GM18870 (cell line): Measurements from ENCODE around the gene FRK.
A peak's percentile ranks its signal among the peaks of the same experiment; 100 is the strongest.
"Not testable (repeated sequence)": the region's sequence is repeated elsewhere in the genome, so short reads cannot be mapped to it uniquely, and the experiment has no call there.

Source experiments
- ATAC-seq: cut with Tn5 transposase; IDR thresholded peaks from one replicate; pipeline ENCODE4 v1.9.1; 2021; ENCODE audit warnings: moderate library complexity; ENCODE audit not compliant: unreplicated experiment

Gene FRK

DNA sequence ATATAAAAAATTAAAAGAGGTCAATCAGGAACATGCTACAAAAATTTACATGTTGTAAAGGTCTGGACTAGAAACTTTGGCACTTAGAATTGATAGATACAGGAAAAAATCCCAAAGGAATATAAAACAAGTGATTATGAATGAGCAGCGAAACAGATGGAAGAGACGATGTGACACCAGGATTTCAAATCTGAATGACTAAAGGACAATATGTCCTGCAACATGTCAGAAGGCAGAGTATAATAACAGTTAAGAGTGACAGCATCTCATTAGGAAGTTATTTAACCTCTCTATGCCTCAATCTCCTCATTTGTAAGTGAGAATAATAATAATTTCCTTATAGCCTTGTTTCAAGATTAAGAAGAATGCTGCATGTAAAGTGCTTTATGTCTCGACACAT, 50.3 kb downstream of the FRK start:
- ATAC-seq = no peak

DNA sequence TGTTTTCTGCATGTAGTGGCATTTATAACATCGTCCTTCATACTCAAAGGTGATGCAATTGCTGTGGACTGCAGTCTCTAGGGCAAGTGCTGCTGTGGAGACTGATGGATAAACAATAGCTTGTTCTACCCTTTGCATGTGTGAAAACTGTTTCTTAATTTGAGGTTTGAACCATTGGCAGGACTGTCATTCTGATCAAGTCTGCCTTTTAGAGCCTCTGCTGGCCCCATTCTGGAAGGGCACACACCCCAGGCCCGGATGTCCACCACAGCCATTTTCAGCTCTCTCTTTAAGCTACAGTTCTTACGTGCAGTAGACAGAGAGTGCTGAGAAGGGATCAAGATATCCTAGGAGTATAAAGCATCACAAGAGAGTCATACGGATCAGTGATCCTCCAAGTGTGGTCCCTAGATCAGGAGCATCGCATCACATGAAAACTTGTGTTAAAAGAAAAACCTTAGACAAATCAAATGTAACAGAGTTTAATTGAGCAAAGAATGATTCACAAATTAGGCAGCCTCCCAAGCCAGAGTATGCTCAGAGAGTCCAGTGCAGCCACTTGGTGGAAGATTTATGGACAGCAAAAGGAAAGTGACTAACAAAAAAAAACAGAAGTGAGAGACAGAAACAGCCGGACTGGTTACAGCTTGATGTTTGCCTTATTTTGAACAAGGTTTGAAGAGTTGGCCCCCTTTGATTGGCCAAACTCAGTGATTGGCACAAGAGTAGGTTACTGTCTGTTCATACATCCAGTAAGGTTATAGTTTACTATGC, 52.0 kb downstream of the FRK start:
- peak; percentile 52 for ATAC-seq

- no peak for ATAC-seq
These were observed 55.6 kb downstream of the FRK start for GRCh38 chr6:116004841-116005815.

DNA sequence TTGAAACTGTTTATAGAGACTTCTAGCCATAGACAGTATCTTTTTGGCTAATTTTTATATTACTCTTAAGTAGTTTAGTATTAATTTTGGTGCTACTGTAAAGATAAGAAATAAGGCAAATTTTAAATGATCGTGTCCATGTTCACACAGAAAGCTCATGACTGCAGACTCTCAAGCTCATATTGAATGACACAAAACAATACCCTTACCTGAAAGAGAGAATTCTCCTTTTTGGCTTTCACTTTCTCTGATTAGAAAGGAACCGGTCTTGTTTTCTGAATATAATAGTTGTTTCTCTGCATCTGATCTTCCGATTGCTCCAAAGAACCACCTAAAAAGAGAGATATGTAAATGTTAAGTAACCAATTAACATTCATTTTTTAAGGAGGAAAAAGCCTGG, 57.0 kb downstream of the FRK start:
- peak; percentile 90 for ATAC-seq

GRCh38 chr6:116002756-116003155, 57.9 kb downstream of the FRK start:
- no peak for ATAC-seq

DNA sequence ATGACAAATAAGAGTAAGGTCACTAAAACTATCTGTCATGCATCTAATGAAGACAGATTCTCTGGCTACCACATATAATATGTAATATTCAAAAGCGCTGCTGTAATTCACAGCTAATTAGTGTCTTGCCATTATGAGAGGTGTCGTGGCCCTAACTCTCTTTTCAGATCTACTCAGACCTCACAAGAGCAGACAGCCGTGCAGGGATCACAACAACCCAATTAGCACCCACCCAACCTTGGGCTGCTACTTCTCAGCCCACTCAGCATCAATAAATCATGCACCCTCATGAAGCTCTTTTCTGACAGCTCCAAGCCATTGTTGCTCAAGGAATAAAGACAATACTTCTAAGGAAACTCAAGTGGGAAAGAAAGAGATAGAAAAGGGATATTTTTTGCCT, 61.5 kb downstream of the FRK start:
- ATAC-seq = no peak

DNA sequence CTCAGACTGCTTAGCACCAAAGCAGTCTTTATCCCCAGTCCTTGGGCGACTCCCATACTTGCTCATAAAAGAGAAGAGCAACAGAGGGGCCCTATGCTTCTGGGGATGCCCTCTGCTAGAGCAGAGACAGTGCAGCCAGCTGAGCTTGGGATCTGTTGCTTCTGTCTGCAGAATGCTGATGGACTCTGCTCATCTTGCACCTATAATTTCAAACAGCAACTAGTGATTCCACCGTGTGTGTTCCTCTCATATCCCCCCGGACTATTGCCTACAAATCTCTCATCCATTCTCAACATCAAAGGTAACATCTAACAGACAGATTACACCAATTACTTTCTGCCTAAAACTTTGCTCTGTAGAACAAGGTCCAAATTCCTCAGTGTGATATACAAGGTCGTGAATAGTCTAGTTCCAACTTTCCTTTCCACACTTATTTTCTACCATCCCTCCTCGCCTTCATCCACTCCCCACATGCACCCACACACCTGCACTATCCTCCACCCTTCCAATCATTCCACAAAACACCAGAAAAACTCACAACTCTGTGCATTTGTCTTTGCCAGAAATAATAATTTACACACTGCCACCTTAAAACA, 62.6 kb downstream of the FRK start:
- no peak for ATAC-seq

GRCh38 chr6:115986026-115986425, 74.7 kb downstream of the FRK start:
- ATAC-seq = no peak

DNA sequence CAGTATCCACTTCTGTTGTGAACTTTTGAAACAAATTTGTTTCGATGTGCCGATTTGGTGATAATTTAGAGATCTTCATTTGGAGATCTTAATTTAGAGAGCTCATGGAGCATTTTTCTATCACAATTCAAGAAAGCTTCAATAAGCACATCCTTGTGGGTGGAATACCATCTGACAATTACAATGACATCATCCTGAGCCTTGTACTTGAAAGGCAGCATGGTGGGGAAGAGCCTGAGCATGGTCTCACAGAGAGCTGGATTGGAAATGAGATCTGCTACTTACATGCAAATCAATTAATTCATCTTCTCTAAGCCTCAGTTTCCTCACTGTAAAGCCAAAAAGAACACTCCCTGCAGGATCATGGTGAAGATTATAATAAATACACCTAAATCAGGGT, 75.9 kb downstream of the FRK start:
- ATAC-seq = no peak

DNA sequence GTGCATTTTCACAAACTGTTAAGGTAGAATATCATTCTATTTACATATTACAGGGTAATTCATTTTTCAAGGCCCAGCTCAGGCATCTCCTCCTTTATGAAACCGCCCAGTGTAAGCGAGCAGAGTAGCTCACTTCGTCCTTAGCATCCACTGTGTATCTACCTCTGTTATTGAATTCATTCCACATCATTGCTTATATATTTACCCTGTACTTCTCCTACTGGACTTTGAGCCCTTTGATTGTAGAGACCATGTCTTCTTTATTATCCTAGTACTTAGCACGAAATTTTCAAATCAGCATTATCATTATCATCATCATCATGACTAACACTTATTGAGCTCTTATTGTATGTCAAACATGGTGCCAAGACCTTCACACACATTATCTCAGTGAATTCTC, 76.7 kb downstream of the FRK start:
- no peak for ATAC-seq

DNA sequence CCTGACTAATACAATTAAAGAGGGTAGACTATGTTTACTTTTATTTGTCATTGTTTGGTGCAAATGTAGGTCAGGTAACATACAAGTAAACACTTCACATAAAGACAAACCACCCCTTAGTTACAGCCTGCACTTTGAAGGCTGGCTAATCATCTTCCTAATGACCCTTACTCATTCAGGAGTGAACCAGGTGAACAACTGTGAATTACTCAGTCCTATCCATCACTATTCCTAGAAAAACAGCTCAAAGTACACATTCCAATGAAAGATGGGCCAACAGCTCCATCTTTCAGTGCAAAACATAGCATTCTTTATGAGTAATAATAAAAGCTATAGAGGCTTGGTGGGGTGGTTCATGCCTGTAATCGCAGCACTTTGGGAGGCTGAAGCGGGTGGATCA, 78.2 kb downstream of the FRK start:
- no peak for ATAC-seq

DNA sequence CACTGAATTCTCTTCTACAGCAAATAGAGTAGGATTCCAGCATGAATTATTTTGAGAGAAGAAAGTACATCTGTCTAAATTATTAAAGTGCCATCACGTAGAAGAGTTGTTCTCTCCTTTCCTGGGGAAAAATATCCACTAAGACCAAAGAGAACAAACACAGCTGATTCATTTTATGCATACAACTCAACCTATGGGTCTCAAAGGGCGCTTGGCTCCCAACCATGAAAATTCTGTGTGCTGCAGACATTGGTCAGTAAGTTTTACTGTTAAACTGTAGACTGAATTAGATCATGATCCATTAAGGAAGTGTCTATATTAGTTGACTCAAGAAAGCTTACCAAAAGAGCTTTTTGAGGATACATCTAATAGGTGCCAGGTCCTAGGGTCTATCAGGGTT, 83.5 kb downstream of the FRK start:
- no peak for ATAC-seq

DNA sequence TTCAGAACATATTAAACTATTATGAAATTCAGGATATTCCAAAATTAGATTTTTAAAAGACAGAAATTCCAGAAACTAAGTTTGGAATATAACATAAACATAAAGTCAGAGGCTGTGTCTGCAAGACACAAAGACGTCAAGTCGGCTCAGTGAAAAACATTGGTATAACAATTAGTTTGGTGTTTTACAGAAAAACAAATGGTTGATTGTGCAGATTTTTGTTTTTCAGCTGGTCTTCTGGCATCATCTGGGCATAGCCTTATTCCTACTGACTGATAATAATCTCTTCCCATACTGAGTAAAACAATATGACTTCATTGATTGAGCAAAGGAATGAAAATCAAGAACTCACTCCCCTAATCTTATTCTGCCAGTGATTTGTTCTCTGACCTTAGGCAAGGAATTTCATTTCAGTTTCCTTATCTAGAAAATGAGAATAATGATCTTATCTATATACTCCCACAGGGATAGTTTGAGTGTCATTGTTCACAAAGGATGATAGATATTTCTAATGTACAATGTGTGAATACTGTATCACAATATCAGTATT, 84.3 kb downstream of the FRK start:
- no peak for ATAC-seq

GRCh38 chr6:115972679-115973078, 88.0 kb downstream of the FRK start:
- ATAC-seq = no peak

DNA sequence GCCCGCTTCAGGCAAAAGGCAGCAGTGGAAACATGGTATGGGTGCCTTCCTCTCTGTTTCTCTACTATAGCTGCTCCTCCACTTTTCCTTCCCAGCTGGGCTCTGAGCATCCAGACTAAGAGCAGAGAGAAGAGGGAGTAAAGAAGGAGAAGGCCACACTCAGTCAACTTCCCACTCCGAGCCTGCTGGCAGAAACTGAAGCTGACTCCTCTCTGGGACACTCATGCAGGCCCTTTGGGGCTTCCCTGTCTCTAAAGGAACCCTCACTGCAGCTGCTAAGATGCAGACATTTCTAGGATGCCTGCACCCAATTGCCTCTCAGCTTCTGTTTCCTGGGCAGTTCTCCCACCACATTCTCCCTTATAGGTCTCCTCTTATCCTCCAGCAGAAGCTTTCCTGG, 88.9 kb downstream of the FRK start:
- ATAC-seq = no peak

- ATAC-seq = no peak
These were observed 90.8 kb downstream of the FRK start for GRCh38 chr6:115969930-115970273.

DNA sequence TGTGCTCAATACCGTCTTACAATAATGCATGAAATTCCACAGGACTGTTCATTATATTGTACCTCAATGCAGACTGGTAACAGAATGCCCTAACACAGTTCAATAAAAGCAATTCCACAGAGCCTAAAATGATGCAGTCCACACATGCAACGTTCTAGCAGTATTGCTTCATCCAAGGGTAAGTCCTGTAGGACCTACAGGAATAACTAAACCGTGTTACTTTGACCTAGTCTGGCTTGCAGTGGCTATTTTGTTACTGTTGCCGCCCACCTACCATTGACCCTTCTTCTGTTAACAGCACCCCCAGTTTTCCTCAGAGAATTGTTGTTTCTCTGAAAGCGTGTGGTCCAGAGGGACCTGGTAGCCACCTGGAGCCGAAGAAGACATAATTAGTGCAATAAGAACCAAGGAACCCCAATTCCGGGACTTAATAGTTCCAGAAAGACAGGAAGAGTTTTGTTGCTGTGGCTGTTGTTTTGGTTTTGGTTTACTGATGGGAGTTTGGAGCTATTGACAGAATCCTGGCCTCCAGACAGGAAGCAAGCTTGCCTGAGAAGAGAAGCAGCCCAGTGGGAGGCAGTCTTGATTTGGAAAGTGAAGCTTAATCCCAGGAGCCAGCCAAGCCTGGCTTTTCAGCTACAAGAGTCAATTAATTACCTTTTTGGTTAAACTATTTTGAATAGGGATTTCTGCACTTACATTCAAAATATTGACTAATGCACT, 91.3 kb downstream of the FRK start:
- ATAC-seq = no peak

DNA sequence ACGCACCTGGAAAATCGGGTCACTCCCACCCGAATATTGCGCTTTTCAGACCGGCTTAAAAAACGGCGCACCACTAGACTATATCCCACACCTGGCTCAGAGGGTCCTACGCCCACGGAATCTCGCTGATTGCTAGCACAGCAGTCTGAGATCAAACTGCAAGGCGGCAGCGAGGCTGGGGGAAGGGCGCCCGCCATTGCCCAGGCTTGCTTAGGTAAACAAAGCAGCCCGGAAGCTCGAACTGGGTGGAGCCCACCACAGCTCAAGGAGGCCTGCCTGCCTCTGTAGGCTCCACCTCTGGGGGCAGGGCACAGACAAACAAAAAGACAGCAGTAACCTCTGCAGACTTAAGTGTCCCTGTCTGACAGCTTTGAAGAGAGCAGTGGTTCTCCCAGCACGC, 100.4 kb downstream of the FRK start:
- not testable (repeated sequence) for ATAC-seq

DNA sequence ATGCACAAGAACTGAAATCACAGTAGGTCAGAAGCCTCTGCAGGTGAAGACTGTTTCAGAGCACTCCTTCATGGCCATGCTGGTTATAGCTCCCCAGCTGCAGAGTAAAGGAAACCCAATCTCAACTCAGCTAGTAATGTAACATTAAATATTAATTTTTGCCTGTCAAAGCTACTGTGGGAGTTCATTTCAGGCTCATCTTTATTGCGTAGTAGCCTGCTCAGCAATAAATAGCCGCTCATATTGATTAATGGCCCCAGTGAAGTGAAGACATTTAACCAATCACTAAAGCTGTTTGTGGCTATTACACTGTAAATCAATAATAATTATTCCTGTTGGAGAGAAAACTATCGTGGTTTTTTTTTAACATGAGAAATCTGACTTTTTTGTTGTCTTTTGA, 101.7 kb downstream of the FRK start:
- ATAC-seq = no peak

- no peak for ATAC-seq
These were observed 106.0 kb downstream of the FRK start for GRCh38 chr6:115954740-115955139.

GRCh38 chr6:115948751-115949150, 111.9 kb downstream of the FRK start:
- ATAC-seq = no peak
